DND-41 (cell line): Measurements from ENCODE around the gene CLMN.

Experiments used
- ATAC-seq: fragments of 200-7000 bp; cut with Tn5 transposase; 3 replicates; pipeline ENCODE4 v1.9.1; 2021; ENCODE audit warnings: low read depth; ENCODE audit not compliant: insufficient read depth
- DNase-seq: peaks from one replicate; pipeline ENCODE4 v3.0.0-alpha.2; 2020
- H2AFZ ChIP-seq: 2 replicates; pipeline ENCODE4 v1.6.0; 2012; ENCODE audit warnings: low read depth, low read length
- H3K27ac ChIP-seq: 2 replicates; pipeline ENCODE4 v1.5.1; 2012; ENCODE audit warnings: low read length, inconsistent platforms
- H3K27me3 ChIP-seq: fragments of 200-600 bp; sonication (generic); 2 replicates; pipeline ENCODE4 v1.6.0; 2012; ENCODE audit warnings: low read length, mild to moderate bottlenecking, inconsistent platforms; ENCODE audit not compliant: insufficient read depth, poor library complexity
- H3K36me3 ChIP-seq: 2 replicates; pipeline ENCODE4 v1.5.1; 2012; ENCODE audit warnings: low read length, inconsistent platforms; ENCODE audit not compliant: insufficient read depth
- H3K4me1 ChIP-seq: 2 replicates; pipeline ENCODE4 v1.5.1; 2012; ENCODE audit warnings: mild to moderate bottlenecking, low read length; ENCODE audit not compliant: insufficient read depth
- H3K4me2 ChIP-seq: 2 replicates; pipeline ENCODE4 v1.6.0; 2012; ENCODE audit warnings: mild to moderate bottlenecking, moderate library complexity, low read length, inconsistent platforms; ENCODE audit not compliant: insufficient read depth
- H3K4me3 ChIP-seq, 2 experiments: fragments of 200-600 bp in 1 of 2; shearing (Covaris generic) in 1 of 2; 2 replicates each; pipeline ENCODE4 v1.5.1; 2012 to 2016; ENCODE audit warnings: inconsistent platforms in 2 of 2, low read length in 2 of 2, mild to moderate bottlenecking in 2 of 2, low read depth in 1 of 2, moderate library complexity in 1 of 2
- H3K79me2 ChIP-seq: 2 replicates; pipeline ENCODE4 v1.6.0; 2012; ENCODE audit warnings: low read length, inconsistent platforms; ENCODE audit not compliant: insufficient read depth
- H3K9ac ChIP-seq: 2 replicates; pipeline ENCODE4 v1.6.0; 2012; ENCODE audit warnings: low read depth, mild to moderate bottlenecking, inconsistent platforms, low read length, moderate library complexity
- H3K9me3 ChIP-seq: 2 replicates; pipeline ENCODE4 v1.5.1; 2012; ENCODE audit warnings: low read length, moderate library complexity, mild to moderate bottlenecking, inconsistent platforms; ENCODE audit not compliant: insufficient read depth, severe bottlenecking
- H4K20me1 ChIP-seq: 2 replicates; pipeline ENCODE4 v1.6.0; 2012; ENCODE audit warnings: low read length; ENCODE audit not compliant: insufficient read depth
- EZH2 ChIP-seq: IDR thresholded peaks from 3 replicates; pipeline ENCODE4 v1.6.1; 2012; ENCODE audit warnings: borderline replicate concordance, low read depth, mild to moderate bottlenecking, moderate library complexity, low read length, inconsistent platforms; ENCODE audit not compliant: severe bottlenecking
- TF ChIP-seq, protein P1 (sequence below): IDR thresholded peaks from 2 replicates; pipeline ENCODE4 v1.5.1; 2012; ENCODE audit warnings: borderline replicate concordance, low read length, moderate library complexity, mild to moderate bottlenecking; ENCODE audit not compliant: poor library complexity, severe bottlenecking; ENCODE audit errors: extremely low read depth

Gene CLMN

DNA sequence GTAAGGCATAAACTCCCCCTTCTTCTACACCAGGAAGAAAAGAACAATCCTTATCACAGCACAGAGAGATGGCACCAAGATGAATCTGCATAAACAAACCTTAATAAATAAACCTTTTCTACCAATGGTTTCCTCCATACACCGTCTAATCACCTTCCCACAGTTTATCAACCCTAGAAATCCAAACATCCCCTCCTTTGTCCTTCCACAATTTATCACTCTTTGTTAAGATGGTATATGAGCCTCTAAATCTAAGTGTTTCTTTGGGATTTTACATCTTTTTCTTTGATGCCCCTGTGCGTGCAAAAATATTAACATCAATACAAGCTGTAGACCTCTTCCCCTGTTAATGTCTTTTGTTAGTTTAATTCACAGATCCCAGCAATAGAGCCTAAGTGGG, 174.9 kb downstream of the CLMN start:
- DNase-seq: no peak
- Histone ChIP-seq H3K4me3 (no peak overlapping the region), H2AFZ (no peak overlapping the region), H3K4me2 (no peak overlapping the region), H3K27me3 (no peaks in the 10 kb centered on the region), H3K27ac (no peak overlapping the region), H3K9ac (no peak overlapping the region), H3K4me1 (peaks cover 2% of the 10 kb centered on the region; the same call in 1 of the 2 replicates), H3K36me3 (peaks cover 38% of the 10 kb centered on the region), H3K9me3 (peaks cover 13% of the 10 kb centered on the region), H3K79me2 (peaks cover 100% of the 10 kb centered on the region), H4K20me1 (peaks cover 35% of the 10 kb centered on the region; the same call in 1 of the 2 replicates)
- TF ChIP-seq EZH2: no peak
- TF ChIP-seq, protein P1, sequence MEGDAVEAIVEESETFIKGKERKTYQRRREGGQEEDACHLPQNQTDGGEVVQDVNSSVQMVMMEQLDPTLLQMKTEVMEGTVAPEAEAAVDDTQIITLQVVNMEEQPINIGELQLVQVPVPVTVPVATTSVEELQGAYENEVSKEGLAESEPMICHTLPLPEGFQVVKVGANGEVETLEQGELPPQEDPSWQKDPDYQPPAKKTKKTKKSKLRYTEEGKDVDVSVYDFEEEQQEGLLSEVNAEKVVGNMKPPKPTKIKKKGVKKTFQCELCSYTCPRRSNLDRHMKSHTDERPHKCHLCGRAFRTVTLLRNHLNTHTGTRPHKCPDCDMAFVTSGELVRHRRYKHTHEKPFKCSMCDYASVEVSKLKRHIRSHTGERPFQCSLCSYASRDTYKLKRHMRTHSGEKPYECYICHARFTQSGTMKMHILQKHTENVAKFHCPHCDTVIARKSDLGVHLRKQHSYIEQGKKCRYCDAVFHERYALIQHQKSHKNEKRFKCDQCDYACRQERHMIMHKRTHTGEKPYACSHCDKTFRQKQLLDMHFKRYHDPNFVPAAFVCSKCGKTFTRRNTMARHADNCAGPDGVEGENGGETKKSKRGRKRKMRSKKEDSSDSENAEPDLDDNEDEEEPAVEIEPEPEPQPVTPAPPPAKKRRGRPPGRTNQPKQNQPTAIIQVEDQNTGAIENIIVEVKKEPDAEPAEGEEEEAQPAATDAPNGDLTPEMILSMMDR: no peak
- ATAC-seq: no peak

DNA sequence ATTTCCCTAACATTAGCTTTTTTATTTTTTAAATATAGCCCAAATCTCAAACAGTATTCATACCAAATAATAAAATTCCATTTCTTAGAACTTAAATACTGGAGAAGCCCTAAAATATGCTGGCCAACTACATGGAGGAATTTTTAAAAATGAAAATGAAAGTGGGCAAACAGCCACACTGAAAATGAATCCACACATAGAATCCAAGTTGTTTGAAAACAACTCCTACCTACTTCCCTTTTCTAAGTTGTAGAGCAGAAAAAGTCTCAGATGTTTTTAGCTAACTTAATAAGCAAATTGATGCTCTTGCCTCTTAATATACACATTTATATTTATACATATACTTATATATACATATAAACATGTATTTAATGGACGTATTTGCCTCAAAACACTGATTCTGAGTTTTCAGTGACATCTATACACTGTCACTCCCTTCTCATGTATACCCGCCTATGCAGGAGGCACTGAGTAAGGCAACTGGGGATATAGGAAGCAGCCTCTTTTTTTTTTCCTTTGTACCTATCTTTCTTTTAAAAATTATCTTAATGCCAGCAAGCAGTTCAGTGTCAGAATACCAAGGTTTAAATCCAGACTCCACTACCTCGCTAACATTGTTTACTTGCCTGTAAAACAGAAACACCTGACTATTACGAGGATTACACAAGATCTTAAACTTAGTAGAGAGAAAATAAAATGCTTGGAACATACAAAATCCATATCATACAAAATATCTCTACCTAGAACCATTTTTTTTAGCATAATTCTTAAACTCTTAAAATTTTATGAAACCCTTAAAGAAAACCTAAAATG, 175.7 kb downstream of the CLMN start:
- Histone ChIP-seq H4K20me1 (peaks cover 35% of the 10 kb centered on the region; the same call in 1 of the 2 replicates), H3K79me2 (peaks cover 100% of the 10 kb centered on the region), H3K36me3 (peaks cover 43% of the 10 kb centered on the region), H3K4me3 (no peak overlapping the region), H3K9ac (no peak overlapping the region), H3K9me3 (peaks cover 13% of the 10 kb centered on the region), H3K4me2 (no peak overlapping the region), H3K27me3 (no peaks in the 10 kb centered on the region), H2AFZ (no peak overlapping the region), H3K4me1 (peaks cover 2% of the 10 kb centered on the region; the same call in 1 of the 2 replicates), H3K27ac (no peak overlapping the region)
- DNase-seq (no peak), ATAC-seq (no peak)
- TF ChIP-seq, protein P1: no peak
- TF ChIP-seq EZH2: no peak

DNA sequence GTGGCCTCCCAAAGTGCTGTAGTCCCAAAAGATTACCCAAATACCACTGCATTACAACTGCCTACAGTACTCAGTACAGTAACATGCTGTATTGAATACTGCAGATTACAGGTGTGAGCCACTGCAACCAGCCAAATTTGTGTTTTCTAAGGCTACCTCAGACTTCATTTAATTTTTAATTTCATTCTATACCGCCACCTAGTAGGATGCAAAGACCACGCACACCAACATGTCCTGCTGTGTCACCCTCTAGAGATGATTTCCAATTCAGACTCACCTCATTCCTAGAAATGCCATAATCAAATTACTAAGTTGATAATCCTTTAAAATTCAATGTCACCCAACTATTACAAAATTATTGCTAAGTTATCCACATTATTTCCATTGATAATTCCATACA, 177.5 kb downstream of the CLMN start:
- Histone ChIP-seq H3K27me3 (no peaks in the 10 kb centered on the region), H3K4me1 (peaks cover 2% of the 10 kb centered on the region; the same call in 1 of the 2 replicates), H2AFZ (no peak overlapping the region), H3K9me3 (peaks cover 13% of the 10 kb centered on the region), H3K4me3 (no peak overlapping the region), H3K9ac (no peak overlapping the region), H3K36me3 (peaks cover 35% of the 10 kb centered on the region), H3K4me2 (no peak overlapping the region), H3K27ac (no peak overlapping the region), H3K79me2 (peaks cover 98% of the 10 kb centered on the region), H4K20me1 (peaks cover 42% of the 10 kb centered on the region)
- ATAC-seq (no peak), DNase-seq (no peak)
- no peak for TF ChIP-seq EZH2
- TF ChIP-seq, protein P1: no peak
